Urinary bladder (tissue), 4 donors: ENCODE results near the gene TLR9. TPM values are rescaled to one million over a fixed set of nuclear protein-coding genes. Genes with fewer than 3 reads are reported as not detected.

Experiments
- DNase-seq: peaks from one replicate; pipeline ENCODE4 v3.0.0-alpha.2; 2015; ENCODE audit errors: extremely low spot score
- H3K27ac ChIP-seq: one replicate; pipeline ENCODE4 v1.5.1; 2013; ENCODE audit warnings: low read depth, mild to moderate bottlenecking, moderate library complexity
- H3K36me3 ChIP-seq: one replicate; pipeline ENCODE4 v1.6.1; 2013; ENCODE audit warnings: mild to moderate bottlenecking, moderate library complexity; ENCODE audit not compliant: insufficient read depth
- H3K4me1 ChIP-seq: one replicate; pipeline ENCODE4 v1.6.1; 2013; ENCODE audit warnings: mild to moderate bottlenecking, moderate library complexity; ENCODE audit not compliant: insufficient read depth
- H3K4me3 ChIP-seq: one replicate; pipeline ENCODE4 v1.5.1; 2013; ENCODE audit warnings: low read depth, low read length
- WGBS: extraction: QIAGEN DNeasy Blood & Tissue Kit; methylation state at CpG from one replicate; pipeline ENCODE4 v1.1.7; 2013; 5-methylcytosine and 5-hydroxymethylcytosine counted together
- polyA plus RNA-seq: library from polyadenylated mRNA; stranded (reverse); fragments of 200-250 nt; gene quantifications from one replicate; pipeline ENCODE4 v1.2.3, GENCODE V29; 2013
- total RNA-seq: library from RNA; depleted of rRNA; stranded (reverse); fragments of >200 nt; gene quantifications from one replicate; pipeline ENCODE4 v1.2.3, GENCODE V29; 2014
- donor health status: healthy with polysubstance abuse.
- donor health status: healthy.

The TLR9 gene
- total and polyA plus RNA-seq, 2 donors = 0.11 to 0.33 TPM

GRCh38 chr3:52222319-52223221, 2.9 kb downstream of the TLR9 start:
- 92% methylated on average over 41 of the region's 41 CpGs for whole genome bisulfite sequencing
- Histone ChIP-seq H3K4me1 (no peaks in the 10 kb centered on the region), H3K4me3 (no peak overlapping the region), H3K36me3 (no peaks in the 10 kb centered on the region), H3K27ac (no peak overlapping the region)
- DNase-seq = no peak

- DNase-seq = no peak
- WGBS = 82% methylated on average over 34 of the region's 34 CpGs
- Histone ChIP-seq H3K4me1 (no peaks in the 10 kb centered on the region), H3K27ac (no peak overlapping the region), H3K4me3 (no peak overlapping the region), H3K36me3 (no peaks in the 10 kb centered on the region)
Measured at GRCh38 chr3:52221563-52222318, 3.7 kb downstream of the TLR9 start.

GRCh38 chr3:52221141-52221562, 4.3 kb downstream of the TLR9 start:
- no peaks in the 10 kb centered on the region for H3K36me3 ChIP-seq
- 96% methylated on average over 27 of the region's 27 CpGs for WGBS
- H3K4me1 ChIP-seq = no peaks in the 10 kb centered on the region
- no peak overlapping the region for H3K27ac ChIP-seq
- DNase-seq = no peak
- H3K4me3 ChIP-seq = no peak overlapping the region

GRCh38 chr3:52220380-52221026, 4.9 kb downstream of the TLR9 start:
- 31% methylated on average over 9 of the region's 9 CpGs for WGBS
- no peak for DNase-seq

GRCh38 chr3:52218937-52219650, 6.4 kb downstream of the TLR9 start:
- 56% methylated on average over 6 of the region's 6 CpGs for WGBS

More at GRCh38 chr3:52220380-52221026, 4.9 kb downstream of the TLR9 start:
- Histone ChIP-seq H3K27ac (no peak overlapping the region), H3K4me3 (no peak overlapping the region), H3K4me1 (no peaks in the 10 kb centered on the region), H3K36me3 (no peaks in the 10 kb centered on the region)

GRCh38 chr3:52218454-52218853, 7.0 kb downstream of the TLR9 start:
- Histone ChIP-seq H3K4me3 (no peak overlapping the region), H3K27ac (peak overlapping the region; percentile 79), H3K36me3 (peaks cover 1% of the 10 kb centered on the region), H3K4me1 (no peaks in the 10 kb centered on the region)
- WGBS = 66% methylated on average over 12 of the region's 12 CpGs
- no peak for DNase-seq

More at GRCh38 chr3:52218937-52219650, 6.4 kb downstream of the TLR9 start:
- H3K4me3 ChIP-seq = no peak overlapping the region
- H3K27ac ChIP-seq = peak overlapping the region; percentile 79
- no peaks in the 10 kb centered on the region for H3K36me3 ChIP-seq
- no peak for DNase-seq
- no peaks in the 10 kb centered on the region for H3K4me1 ChIP-seq

- H3K4me3 ChIP-seq = no peak overlapping the region
- H3K36me3 ChIP-seq = peaks cover 1% of the 10 kb centered on the region
- peak overlapping the region; percentile 79 for H3K27ac ChIP-seq
- WGBS = 73% methylated on average over 3 of the region's 3 CpGs
- no peak for DNase-seq
- no peaks in the 10 kb centered on the region for H3K4me1 ChIP-seq
Measured at GRCh38 chr3:52218026-52218425, 7.4 kb downstream of the TLR9 start.

GRCh38 chr3:52217409-52217805, 8.0 kb downstream of the TLR9 start:
- no peaks in the 10 kb centered on the region for H3K4me1 ChIP-seq
- no peak overlapping the region for H3K27ac ChIP-seq
- no peak overlapping the region for H3K4me3 ChIP-seq
- H3K36me3 ChIP-seq = peaks cover 5% of the 10 kb centered on the region
- DNase-seq = no peak
- WGBS = 68% methylated on average over 10 of the region's 10 CpGs

GRCh38 chr3:52216585-52217408, 8.6 kb downstream of the TLR9 start:
- no peaks in the 10 kb centered on the region for H3K4me1 ChIP-seq
- peaks cover 7% of the 10 kb centered on the region for H3K36me3 ChIP-seq
- peak overlapping the region; percentile 12 for H3K27ac ChIP-seq
- 29% methylated on average over 13 of the region's 13 CpGs for WGBS
- no peak overlapping the region for H3K4me3 ChIP-seq
- DNase-seq = peak; percentile 81

GRCh38 chr3:52215351-52215750, 10.1 kb downstream of the TLR9 start:
- Histone ChIP-seq H3K27ac (no peak overlapping the region), H3K4me1 (no peaks in the 10 kb centered on the region), H3K36me3 (peaks cover 7% of the 10 kb centered on the region), H3K4me3 (no peak overlapping the region)
- 96% methylated on average over 7 of the region's 7 CpGs for WGBS
- DNase-seq = no peak

GRCh38 chr3:52213901-52214300, 11.5 kb downstream of the TLR9 start:
- no peak overlapping the region for H3K4me3 ChIP-seq
- H3K4me1 ChIP-seq = no peaks in the 10 kb centered on the region
- no peak overlapping the region for H3K27ac ChIP-seq
- peaks cover 7% of the 10 kb centered on the region for H3K36me3 ChIP-seq
- DNase-seq = no peak

GRCh38 chr3:52213005-52213404, 12.4 kb downstream of the TLR9 start:
- WGBS = 87% methylated on average over 8 of the region's 8 CpGs
- DNase-seq = no peak
- H3K27ac ChIP-seq = no peak overlapping the region
- no peak overlapping the region for H3K4me3 ChIP-seq
- peaks cover 7% of the 10 kb centered on the region for H3K36me3 ChIP-seq
- no peaks in the 10 kb centered on the region for H3K4me1 ChIP-seq
